ENCODE measurements around the gene NCBP3.
"Not testable (repeated sequence)": the region's sequence is repeated elsewhere in the genome, so short reads cannot be mapped to it uniquely, and the experiment has no call there.

The NCBP3 gene

DNA sequence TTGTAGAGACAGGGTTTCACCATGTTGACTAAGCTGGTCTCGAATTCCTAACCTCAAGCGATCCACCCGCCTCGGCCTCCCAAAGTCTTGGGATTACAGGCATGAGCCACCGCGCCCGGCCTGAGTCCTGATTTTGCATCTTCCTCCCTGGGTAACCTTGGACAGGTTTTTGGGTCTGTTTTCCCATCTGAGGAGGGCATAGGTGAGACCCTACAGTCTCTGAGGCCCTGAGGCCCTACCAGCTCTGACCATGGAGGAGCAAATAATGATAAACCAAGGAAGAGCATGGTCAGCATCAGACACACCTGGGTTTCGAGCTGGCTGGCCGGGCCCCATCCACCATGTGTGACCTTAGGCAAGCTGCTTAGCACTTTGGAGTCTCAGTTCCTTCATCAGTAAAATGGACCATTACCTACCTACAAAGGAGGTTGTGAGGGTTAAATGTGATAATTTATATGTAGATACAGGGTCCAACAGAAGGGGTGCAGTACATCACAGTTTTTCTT, 1.2 kb upstream of the NCBP3 start:
- DNase-seq (ENCODE audit: low spot score), result no peak

DNA sequence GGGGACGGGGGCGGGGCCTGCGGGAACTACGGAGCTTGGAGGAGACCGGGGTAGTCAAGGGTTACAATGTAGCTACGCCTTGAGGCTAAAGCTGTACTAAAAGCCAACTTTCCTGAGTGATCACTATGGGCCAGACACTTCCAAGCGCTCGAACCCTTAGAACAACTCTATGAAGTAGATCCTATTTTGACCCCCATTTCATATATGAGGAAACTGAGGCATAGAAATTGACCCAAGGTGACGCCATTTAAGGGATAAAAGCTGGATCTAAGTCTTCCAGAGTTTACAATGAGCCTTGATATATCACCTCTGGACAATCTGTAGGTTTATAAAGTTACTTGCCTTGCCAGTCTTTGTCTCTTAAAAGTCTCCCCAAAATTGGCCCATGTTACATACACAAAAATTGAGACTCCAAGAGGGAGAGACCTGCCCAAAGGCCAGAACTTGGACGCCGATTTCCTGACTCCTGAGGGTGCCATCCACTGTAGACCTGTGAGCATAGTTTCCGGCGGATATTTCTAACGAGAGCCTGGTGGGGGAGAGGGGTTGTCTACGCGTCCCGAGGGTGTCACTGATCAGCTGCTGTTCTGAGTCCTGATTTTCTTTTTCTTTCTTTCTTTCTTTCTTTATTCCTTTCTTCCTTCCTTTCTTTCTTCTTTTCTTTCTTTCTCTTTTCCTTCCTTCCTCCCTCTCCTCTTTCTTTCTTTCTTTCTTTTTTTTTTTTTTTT, 555 bp upstream of the NCBP3 start:
- DNase-seq (ENCODE audit: low spot score), result no peak

DNA sequence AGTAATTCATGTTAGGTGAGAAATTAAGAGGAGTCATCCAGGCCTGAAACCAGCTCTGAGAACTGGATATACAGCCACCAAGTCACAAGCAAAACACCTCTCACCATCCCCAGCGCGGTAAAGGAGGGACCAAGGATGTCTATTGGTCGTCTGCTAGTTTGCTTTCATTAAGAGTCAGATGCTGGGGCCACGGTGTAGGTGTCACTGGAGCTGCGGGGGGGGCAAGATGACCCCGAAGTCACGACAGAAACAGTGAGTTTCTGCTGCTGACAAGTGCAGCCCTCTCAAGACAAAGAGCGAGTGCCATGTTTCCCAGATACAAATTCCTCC, 790 bp downstream of the NCBP3 start:
- no peak for DNase-seq (ENCODE audit: low spot score)

DNA sequence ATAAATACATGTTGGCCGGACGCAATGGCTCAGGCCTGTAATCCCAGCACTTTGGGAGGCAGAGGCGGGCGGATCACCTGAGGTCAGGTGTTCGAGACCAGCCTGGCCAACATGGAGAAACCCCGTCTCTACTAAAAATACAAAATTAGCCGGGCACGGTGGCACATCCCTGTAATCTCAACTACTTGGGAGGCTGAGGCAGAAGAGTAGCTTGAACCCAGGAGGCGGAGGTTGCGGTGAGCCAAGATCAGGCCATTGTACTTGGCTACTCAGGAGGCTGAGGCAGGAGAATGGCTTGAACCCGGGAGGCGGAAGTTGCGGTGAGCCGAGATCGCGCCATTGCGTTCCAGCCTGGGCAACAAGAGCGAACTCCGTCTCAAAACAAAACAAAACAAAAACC, 1.5 kb downstream of the NCBP3 start:
- DNase-seq (ENCODE audit: low spot score), result not testable (repeated sequence)

DNA sequence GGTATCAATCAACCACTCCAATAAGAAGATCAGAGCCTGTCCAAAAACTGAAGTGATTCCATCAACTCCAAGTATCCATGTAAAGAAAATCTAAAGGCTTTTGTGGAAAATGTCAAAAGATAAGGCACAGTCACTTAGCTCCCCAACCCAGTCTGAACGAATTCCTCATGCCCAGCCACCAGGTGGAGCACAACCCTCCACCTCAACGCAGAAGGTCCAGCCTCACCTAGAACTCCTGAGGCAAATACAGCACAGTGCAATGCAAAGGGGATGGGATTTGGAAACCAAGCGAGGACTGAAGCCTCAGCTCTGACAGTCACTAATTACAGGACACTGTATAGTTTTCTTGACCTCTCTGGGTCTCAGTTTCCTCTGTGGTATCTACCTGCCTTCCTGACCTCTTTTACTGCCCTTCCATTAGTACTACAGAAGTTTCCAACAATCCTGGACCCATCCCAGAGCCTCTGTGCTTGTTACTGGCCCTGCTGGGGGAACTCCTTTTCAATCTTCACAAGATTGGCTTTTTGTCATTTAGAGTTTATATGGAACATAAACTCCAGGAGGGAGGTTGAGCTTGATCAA, 2.0 kb downstream of the NCBP3 start:
- DNase-seq (ENCODE audit: low spot score), result peak; percentile 42

DNA sequence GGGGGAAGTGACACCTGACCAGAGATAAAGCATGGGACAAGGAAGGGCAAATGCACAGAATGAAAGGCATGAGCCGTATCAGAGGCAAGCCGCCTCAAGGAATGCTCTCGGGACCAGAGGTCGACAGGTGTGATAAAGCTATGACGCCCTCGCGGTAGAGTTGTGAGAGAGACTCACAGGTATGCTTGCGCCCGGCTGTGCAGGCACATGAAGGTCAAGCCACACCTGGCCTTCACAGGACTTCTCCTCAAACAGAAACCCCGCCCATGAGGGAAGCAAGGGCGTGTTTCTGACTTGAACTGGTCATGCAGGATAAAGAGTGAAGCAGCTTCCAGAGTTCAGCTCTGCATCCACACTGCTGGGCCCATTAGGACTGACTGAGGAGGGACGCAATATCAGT, 7.8 kb downstream of the NCBP3 start:
- DNase-seq (ENCODE audit: low spot score), result no peak

DNA sequence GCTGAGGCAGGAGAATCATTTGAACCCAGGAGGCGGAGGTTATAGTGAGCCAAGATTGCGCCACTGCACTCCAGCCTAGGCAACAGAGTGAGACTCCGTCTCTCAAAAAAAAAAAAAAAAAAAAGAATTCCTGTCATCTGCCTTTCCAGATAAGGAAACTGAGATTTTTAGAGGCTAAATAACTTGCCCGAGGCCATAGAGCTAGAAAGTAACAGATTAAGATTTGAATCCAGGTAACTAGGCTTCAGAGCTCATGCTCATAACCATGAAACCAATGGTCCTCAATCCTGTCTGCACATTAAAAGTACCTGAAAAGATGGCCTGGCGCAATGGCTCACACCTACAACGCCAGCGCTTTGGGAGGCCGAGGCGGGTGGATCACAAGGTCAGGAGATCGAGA, 9.5 kb downstream of the NCBP3 start:
- no peak for DNase-seq (ENCODE audit: low spot score)

DNA sequence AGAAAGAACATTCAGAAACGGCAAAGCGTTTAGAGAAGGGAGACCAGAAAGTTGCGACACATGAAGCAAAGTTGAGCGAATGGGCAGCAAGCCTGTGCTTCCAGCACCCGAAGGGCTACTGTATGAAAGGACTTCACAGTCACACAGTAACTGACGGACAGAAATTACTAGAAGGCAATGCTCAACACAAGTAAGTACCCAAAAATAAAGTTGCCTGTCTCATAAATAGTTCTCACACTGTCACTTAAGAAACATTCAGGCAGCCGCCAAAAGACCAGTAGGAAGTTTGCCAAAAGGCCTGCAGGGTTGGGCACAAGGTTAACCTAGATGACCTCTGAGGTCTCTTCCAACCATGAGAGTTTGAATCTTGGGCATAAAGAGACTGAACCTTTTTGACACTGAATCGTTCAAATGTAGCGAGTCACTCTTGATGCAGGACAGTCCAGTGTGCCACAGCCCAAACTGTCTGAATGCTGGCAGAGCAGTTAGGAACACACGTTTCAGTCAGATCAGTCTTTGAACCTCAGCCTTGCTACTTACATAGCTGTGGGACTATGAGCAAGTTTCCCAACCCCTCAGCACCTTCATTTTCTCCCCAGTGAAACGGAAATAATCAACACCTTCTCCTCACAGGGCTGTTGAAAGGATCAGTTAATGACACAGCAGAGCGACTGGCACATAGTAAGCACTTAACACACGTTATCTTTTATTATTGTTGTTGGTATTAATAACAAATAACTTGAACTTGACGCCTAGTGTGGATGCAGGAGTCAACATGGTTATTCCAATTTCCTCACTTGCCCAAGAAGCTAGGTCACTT, 10.4 kb downstream of the NCBP3 start:
- DNase-seq (ENCODE audit: low spot score), result no peak

DNA sequence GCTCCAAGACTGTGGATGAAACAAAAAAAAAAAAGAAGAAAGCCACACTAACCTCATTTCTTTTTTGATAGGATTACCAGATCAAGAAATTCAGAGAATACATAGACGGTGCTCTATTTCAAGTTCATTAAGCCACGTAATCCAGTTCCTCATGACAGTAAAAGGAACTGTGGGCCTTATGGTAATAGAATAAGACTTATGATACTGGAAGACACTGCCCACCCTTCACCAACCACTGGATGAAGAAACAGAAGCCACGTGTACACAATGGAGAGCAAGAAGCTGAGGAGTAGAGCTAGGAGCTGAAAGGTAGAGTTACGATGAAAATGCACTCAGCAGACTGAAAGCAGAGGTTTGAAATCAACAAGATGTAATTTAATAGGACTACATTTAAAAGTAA, 11.2 kb downstream of the NCBP3 start:
- DNase-seq (ENCODE audit: low spot score), result no peak

DNA sequence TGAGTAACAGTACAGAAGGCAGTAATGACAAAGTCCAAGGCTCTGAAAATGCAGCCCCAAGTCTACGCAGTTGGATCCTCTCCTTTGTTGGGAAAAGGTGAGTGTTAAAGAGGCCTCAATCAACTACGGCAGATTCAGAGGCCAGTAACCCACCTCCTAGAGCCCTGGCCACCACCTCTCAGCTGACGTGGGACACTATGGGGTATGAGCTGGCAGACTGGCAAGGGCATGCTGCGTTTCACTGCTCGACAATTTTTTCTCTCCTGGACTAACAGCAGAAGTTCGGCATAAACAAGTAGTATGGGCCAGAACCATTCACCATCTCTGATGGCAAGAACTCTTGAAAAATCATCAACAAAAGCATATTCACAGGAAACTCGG, 17.2 kb downstream of the NCBP3 start:
- DNase-seq (ENCODE audit: low spot score), result no peak

DNA sequence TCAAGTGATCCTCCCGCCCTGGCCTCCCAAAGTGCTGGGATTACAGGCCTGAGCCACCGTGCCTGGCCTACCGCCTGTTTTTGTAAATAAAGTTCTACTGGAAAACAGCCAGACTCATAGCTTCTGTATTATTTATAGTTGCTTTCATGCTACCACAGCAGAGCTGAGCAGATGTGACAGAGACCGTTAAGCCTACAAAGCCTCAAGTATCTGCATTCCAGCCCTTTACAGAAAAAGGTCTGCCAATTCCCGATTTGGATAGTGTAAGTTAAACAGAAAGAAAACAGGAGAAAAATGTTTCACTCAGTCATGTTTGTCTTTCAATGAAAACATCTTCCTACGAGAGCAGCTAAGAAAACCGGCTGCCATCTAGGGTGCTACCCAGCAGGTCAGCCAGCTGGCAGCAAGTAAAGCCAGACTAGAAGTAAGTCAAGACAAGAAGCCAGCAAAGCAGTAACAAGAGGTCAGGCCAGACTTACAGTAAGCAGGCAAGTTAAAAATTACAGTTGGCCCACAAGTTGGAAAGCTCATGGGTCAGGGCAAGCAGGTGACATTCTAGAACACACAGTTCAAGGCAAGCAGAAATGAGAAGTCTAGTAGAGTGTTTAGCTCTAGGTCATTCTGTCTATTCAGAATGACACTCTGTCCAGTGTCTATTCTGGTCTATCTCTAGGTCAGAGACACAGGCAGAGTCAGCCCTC, 17.7 kb downstream of the NCBP3 start:
- no peak for DNase-seq (ENCODE audit: low spot score)

DNA sequence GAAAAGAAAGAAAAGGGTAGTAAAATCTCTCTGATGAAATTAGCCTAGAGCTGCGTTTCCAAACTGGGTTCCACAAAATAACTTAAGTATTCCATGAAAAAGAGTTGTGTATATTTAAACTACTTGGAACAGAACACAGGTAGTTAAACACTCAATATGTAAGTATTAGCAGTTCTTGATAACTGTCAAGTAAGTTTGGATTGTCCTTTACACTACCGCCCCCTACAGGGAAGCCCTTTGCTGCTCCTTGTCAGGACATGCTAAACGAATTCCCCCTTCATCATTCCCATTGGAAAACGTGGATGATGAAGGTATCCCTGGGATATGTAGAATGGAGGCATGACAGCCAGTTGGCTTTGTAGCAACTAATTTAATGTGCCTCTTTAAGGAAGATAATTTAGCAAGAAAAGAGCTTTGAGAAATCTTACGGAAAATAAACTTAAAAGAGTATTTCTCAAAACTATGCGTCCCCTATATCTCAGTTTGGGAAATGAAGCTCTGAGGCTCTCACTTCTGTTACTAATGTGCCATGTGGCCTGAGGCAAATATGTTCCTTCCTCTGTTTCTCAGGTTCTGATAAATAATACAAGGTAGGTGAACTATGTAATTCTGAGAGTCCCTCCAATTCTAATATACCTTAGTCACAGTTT, 18.8 kb downstream of the NCBP3 start:
- peak; percentile 39 for DNase-seq (ENCODE audit: low spot score)

DNA sequence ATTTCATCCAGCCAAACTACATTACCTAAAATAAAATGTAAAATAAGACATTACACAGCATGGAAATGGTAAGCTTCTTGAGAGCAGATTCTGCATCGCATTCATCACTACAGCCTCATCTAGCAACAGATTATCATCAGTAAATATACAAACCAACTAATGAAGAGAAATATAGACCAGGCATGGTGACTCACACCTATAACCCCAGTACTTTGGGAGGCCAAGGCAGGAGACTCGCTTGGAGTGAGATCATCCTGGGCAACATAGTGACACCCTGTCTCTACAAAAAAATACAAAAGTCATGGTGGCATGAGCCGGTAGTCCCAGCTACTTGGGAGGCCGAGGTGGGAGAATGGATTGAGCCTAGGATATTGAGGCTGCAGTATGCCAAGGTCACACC, 19.9 kb downstream of the NCBP3 start:
- DNase-seq (ENCODE audit: low spot score), result no peak

DNA sequence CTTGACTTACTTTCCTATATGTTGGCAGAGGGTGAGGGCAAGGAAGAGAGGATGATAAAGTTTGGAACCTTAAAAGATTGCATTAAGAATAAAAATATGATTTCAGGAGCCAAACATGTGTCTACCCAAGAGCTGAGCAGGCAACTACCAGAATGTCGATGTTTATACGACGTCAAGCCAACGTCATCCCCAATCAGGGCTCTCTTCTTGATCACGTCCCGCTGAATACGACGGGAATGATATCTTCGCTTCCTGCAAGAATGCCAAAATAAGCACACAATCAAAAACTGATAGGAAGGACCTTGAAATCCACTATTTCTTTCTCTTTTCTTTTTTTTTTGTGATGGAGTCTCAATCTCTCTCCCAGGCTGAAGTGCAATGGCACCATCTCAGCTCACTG, 24.9 kb downstream of the NCBP3 start:
- no peak for DNase-seq (ENCODE audit: low spot score)

DNA sequence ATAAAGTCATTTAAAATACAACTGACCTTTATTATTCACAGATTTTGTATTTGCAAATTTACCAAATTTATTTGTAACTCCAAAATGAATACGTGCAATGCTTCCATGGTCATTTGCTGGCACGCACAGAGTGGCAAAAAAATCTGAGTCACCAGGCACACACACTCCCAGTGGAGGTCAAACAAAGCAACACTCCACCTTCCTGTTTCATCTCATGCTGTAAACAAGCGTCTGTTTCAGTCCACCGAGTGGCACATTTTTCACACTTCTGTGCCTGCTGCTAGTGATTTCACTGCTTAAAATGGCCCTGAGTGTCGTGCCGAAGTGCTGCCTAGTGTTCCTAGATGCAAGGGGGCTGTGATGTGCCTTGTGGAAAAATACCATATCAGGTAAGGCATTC, 27.3 kb downstream of the NCBP3 start:
- DNase-seq (ENCODE audit: low spot score), result peak; percentile 24

DNA sequence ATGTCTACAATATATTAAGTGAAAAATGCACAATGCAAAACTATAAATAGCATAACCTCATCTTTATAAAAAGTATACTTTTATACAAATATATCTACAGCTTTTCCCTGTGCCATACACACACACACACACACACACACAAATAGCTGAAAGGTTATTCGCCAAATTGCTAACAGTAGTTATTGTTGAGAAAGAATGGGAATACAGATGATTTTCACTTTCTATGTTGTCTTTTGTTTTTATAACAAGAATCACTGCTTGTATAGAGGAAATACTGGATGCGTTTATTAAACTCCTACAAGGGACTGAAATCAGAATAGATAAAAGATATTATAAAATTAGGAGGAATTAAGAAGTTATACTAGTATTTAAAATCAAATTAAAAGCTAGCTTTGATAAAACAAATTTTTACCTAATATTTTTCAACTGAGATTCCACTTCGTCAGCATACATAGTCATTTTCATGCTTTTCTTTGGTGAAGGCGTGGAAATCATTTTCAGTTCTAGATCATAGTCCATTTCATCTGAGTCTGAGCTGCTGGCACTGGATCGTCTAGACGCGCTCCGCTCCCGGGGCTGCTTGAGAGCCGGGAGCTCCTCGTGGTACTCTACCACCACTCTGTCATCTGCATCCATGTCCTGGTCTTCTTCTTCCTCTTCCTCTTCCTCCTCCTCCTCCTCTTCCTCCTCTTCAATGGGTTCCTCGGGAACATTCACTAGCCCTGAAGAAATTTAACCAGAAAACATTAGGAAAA, 28.0 kb downstream of the NCBP3 start:
- DNase-seq (ENCODE audit: low spot score), result no peak

DNA sequence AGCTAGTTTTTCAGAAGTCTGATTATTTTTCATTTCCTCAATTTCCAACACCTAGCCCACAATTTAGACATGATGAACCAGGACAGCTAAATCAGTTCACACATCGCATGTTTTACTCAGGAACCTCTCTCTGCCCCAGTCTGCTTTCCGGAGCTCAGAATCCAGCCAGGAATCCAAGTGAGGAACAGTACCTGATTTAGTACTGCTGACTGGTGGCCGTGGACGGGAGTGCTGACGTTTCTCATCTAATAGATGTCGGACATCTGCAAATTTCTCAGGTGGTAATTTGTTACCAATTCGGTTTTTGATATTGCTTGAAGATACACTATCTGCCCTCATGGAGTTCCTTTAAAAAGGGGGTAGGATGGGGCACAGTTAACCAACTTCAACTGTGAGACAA, 30.1 kb downstream of the NCBP3 start:
- no peak for DNase-seq (ENCODE audit: low spot score)

DNA sequence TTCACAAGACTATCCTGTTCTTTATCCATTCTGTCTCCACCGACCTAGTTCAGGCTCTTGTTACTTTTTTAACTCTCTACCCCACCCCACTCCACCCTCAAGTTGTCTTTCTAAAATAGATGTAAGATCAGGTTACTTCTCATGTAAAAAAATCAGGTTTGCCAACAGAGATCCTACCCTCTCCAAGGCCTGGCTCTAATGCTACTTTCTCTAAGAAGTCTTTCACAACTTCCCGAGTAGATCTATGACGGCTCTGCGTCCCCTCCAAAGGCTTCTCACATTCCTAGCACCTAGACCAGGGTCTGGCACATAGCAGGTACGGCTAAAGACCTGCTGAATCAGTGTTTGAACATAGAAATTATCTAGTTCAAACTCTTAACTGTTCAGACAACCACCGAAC, 30.9 kb downstream of the NCBP3 start:
- DNase-seq (ENCODE audit: low spot score), result no peak

DNA sequence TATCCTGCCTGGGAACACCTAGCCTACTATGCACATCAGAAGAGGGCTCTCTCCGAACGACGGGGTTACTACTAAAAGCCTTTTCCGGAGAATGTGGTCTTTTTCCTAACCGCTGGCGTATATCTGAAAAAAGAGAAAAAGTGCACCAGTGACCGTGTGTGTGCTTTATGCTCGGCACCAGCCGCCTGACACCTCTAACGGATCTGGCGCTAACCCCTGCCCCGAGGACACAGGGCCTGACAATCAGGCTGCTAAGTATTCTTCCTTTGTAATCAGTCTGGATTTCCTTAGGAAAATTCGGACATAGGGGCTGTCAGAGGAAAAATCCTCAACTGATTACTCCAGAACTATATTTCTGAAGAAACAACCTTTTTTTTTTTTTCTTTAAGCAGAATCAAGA, 31.7 kb downstream of the NCBP3 start:
- no peak for DNase-seq (ENCODE audit: low spot score)

DNA sequence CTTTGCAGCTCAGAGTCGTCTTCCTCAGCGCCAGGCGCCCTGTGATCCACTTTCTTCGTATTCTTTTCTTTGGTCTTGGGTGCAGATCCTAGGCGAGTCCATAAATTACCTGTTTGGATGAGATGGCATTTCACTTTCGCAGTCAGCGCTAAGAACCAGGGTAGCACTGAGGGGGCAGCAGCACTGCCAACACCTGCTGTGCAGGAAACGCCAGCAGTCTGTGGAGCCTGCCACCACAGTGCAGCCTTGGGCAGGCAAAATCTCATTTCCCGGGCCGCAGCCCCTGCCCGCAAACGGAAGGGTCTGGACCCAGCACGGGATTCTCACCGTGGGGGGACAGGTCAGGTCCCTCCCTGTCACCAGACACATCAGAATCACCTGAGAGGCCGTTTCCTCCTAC, 32.9 kb downstream of the NCBP3 start:
- no peak for DNase-seq (ENCODE audit: low spot score)

DNA sequence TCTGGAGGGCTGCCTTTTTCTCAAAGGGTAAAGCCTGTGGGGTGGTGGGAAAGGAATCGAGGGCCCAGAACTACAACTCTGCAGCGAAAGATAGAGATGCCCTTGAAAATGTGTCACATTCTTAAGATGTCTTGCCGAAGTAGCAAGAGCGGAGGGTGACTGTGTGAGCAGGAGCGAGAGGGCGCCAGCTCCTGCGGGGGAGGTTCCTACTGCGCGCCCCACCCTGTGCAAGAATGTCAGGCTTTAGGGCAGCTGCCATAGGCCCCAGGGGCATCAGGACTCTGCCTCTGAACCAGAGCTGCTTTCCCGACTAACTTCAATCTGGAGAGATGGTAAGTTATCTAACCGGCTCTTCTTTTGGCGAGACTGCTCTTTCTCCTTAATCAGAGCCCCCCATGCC, 33.3 kb downstream of the NCBP3 start:
- no peak for DNase-seq (ENCODE audit: low spot score)
